Body of pancreas (tissue), 4 donors: ENCODE data around the gene IGSF6. TPM values are rescaled to one million over a fixed set of nuclear protein-coding genes. Genes with fewer than 3 reads are reported as not detected.
"Not testable (repeated sequence)": the region's sequence is repeated elsewhere in the genome, so short reads cannot be mapped to it uniquely, and the experiment has no call there.

ENCODE experiments used
- ATAC-seq: fragments of 150-250 bp; one replicate; pipeline ENCODE4 v1.9.1; 2016
- DNase-seq, 4 donors: peaks; one replicate each; pipeline ENCODE4 v3.0.0-alpha.2; 2019
- H3K27ac ChIP-seq, 4 donors: fragments of 200-600 bp; sonication (generic); 1 replicate in 3 of 4; 2 replicates in 1 of 4; pipeline versions ENCODE4 v1.5.1 to v1.6.1; 2016 to 2019; ENCODE audit warnings: mild to moderate bottlenecking in 1 of 4, mixed read lengths in 1 of 4, moderate library complexity in 1 of 4
- H3K27me3 ChIP-seq, 2 donors: fragments of 200-600 bp; sonication (generic); one replicate each; pipeline ENCODE4 v1.6.0; 2016; ENCODE audit warnings: mild to moderate bottlenecking in 1 of 2
- H3K36me3 ChIP-seq, 2 donors: fragments of 200-600 bp; sonication (generic); replicated peaks in 1 of 2; 2 replicates each; pipeline ENCODE4 v1.5.1; 2016; ENCODE audit warnings: low read depth in 2 of 2; ENCODE audit not compliant: insufficient read depth in 1 of 2
- H3K4me1 ChIP-seq: fragments of 200-600 bp; sonication (generic); one replicate; pipeline ENCODE4 v1.6.0; 2016
- H3K4me3 ChIP-seq, 2 donors: fragments of 200-600 bp; sonication (generic); 1 replicate in 1 of 2; 2 replicates in 1 of 2; pipeline ENCODE4 v1.5.1; 2016 to 2019
- H3K9me3 ChIP-seq, 3 donors: fragments of 200-600 bp; sonication (generic); 1 replicate in 2 of 3; 2 replicates in 1 of 3; pipeline ENCODE4 v1.5.1; 2016
- CTCF ChIP-seq, 7 experiments: fragments of 450-650 bp in 4 of 7; fragments of 200-600 bp in 3 of 7; sonication (generic) in 3 of 7; IDR thresholded peaks; one replicate each; pipeline ENCODE4 v1.5.1; 2016 to 2019; ENCODE audit warnings: antibody characterized with exemption in 7 of 7
- POLR2A ChIP-seq, 3 donors: fragments of 450-650 bp; IDR thresholded peaks; one replicate each; pipeline ENCODE4 v1.6.1; 2016; ENCODE audit warnings: antibody characterized with exemption in 3 of 3, mild to moderate bottlenecking in 2 of 3
- WGBS, 2 donors: methylation state at CpG; one replicate each; pipeline ENCODE4 v1.1.5; 2017; 5-methylcytosine and 5-hydroxymethylcytosine counted together
- intact Hi-C: fragments of 100-400 bp; cut with DNase I; formaldehyde crosslinking; loops from one replicate; pipeline ENCODE4 v1.15.1; 2023
- total RNA-seq, 2 donors: library from RNA; depleted of rRNA; stranded (reverse); fragments of >200 nt; gene quantifications; one replicate each; pipeline ENCODE4 v1.1.0, GENCODE V29; 2016

IGSF6 gene
- total RNA-seq, 2 donors from 2014 or later: 1.3 TPM; not detected in 1

- Histone ChIP-seq H3K4me3 (no peak overlapping the region), H3K27me3 (no peaks in the 10 kb centered on the region), H3K27ac (no peak overlapping the region), H3K4me1 (no peaks in the 10 kb centered on the region), H3K36me3 (no peaks in the 10 kb centered on the region), H3K9me3 (no peaks in the 10 kb centered on the region)
- 52 to 57% methylated on average over 4 of the region's 4 CpGs for WGBS, 2 donors
- intact Hi-C loops: no loop called here
- no peak for DNase-seq
- no peak for TF ChIP-seq CTCF (IDR thresholded peaks at IDR 0.05)
- no peak for ATAC-seq
Measured at GRCh38 chr16:21638573-21638975, 13.8 kb downstream of the IGSF6 start.

GRCh38 chr16:21637032-21637968, 15.1 kb downstream of the IGSF6 start:
- WGBS, 2 donors: 93 to 94% methylated on average over 29 to 35 of the region's 37 CpGs
- no peaks in the 10 kb centered on the region for H3K27me3 ChIP-seq
- TF ChIP-seq POLR2A (IDR thresholded peaks at IDR 0.05) (no peak), CTCF (IDR thresholded peaks at IDR 0.05) (no peak)
- H3K4me1 ChIP-seq: no peaks in the 10 kb centered on the region
- H3K36me3 ChIP-seq: no peaks in the 10 kb centered on the region
- intact Hi-C loops: no loop called here
- no peak overlapping the region for H3K4me3 ChIP-seq
- no peak overlapping the region for H3K27ac ChIP-seq
- DNase-seq: no peak
- no peak for ATAC-seq
- H3K9me3 ChIP-seq: no peaks in the 10 kb centered on the region

GRCh38 chr16:21635694-21636093, 16.7 kb downstream of the IGSF6 start:
- H3K27me3 ChIP-seq, H3K4me3 ChIP-seq, H3K36me3 ChIP-seq, ATAC-seq, H3K4me1 ChIP-seq, H3K27ac ChIP-seq, DNase-seq, H3K9me3 ChIP-seq, intact Hi-C loops: not testable (repeated sequence)
- WGBS, 2 donors: 91 to 98% methylated on average over 9 of the region's 9 CpGs

GRCh38 chr16:21634216-21634615, 18.2 kb downstream of the IGSF6 start:
- no peaks in the 10 kb centered on the region for H3K9me3 ChIP-seq
- no peaks in the 10 kb centered on the region for H3K27me3 ChIP-seq
- no peak overlapping the region for H3K27ac ChIP-seq
- H3K36me3 ChIP-seq: no peaks in the 10 kb centered on the region
- intact Hi-C loops: no loop called here
- DNase-seq (no peak), ATAC-seq (no peak)
- H3K4me1 ChIP-seq: no peaks in the 10 kb centered on the region
- WGBS, 2 donors: 71 to 78% methylated on average over 5 of the region's 5 CpGs
- no peak for TF ChIP-seq POLR2A (IDR thresholded peaks at IDR 0.05)
- TF ChIP-seq CTCF (IDR thresholded peaks at IDR 0.05): no peak
- H3K4me3 ChIP-seq: no peak overlapping the region

- DNase-seq: peak in 1 of 4 donors; percentile 20
- H3K27me3 ChIP-seq, ATAC-seq, H3K27ac ChIP-seq, H3K4me1 ChIP-seq, H3K9me3 ChIP-seq, H3K4me3 ChIP-seq, intact Hi-C loops, H3K36me3 ChIP-seq: not testable (repeated sequence)
- WGBS, 2 donors: 86 to 92% methylated on average over 5 of the region's 5 CpGs
Measured at GRCh38 chr16:21631951-21632575, 20.3 kb downstream of the IGSF6 start.

GRCh38 chr16:21631376-21631775, 21.0 kb downstream of the IGSF6 start:
- ATAC-seq, H3K4me3 ChIP-seq, H3K27me3 ChIP-seq, H3K27ac ChIP-seq, H3K4me1 ChIP-seq, intact Hi-C loops, DNase-seq, H3K9me3 ChIP-seq, H3K36me3 ChIP-seq: not testable (repeated sequence)
- WGBS, 2 donors: 73 to 86% methylated on average over 8 of the region's 8 CpGs

GRCh38 chr16:21630866-21631265, 21.5 kb downstream of the IGSF6 start:
- H3K27ac ChIP-seq, intact Hi-C loops, DNase-seq, H3K36me3 ChIP-seq, H3K4me1 ChIP-seq, H3K27me3 ChIP-seq, H3K9me3 ChIP-seq, ATAC-seq, H3K4me3 ChIP-seq: not testable (repeated sequence)
- WGBS, 2 donors: 71 to 74% methylated on average over 6 of the region's 6 CpGs

- H3K4me1 ChIP-seq, H3K27ac ChIP-seq, H3K27me3 ChIP-seq, H3K36me3 ChIP-seq, H3K4me3 ChIP-seq, intact Hi-C loops, DNase-seq, H3K9me3 ChIP-seq, ATAC-seq: not testable (repeated sequence)
- WGBS, 2 donors: 94 to 98% methylated on average over 17 to 33 of the region's 37 CpGs
Measured at GRCh38 chr16:21629616-21630539, 22.5 kb downstream of the IGSF6 start.
